Measurements from ENCODE around the gene RBMS3. TPM values are rescaled to one million over a fixed set of nuclear protein-coding genes. Genes with fewer than 3 reads are reported as not detected.
A peak's percentile ranks its signal among the peaks of the same experiment; 100 is the strongest.

The RBMS3 gene
- total RNA-seq, 1 donor from 2014 or later = 0.47 TPM

DNA sequence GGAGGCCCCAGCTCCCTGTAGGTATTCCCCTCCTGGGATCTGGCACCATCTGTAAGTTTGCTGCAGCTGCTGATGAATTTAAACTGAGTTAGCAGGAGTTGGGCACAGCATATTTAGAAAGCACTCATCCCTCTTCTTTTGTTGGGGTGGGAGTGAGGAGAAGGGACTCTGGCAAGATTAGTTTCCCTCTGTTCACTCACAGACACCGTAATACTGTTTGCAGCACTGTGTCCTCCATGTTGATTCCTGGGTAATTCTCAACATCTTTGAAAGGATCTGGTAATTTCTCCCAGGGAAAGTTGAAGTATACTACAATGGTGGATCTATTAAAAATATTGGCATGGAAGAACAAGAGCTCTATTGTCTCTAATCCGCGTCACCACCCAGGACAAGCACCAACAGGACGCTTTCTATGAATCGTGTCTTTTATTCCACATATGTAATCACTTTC is 173.3 kb downstream of the RBMS3 start:
- Histone ChIP-seq H3K27me3 (no peaks in the 10 kb centered on the region), H3K36me3 (no peaks in the 10 kb centered on the region), H3K4me2 (no peak overlapping the region), H3F3A (ENCODE audit: low read depth) (no peaks in the 10 kb centered on the region), H3K27ac (no peak overlapping the region), H3K9ac (no peak overlapping the region), H3K79me2 (ENCODE audit: low read depth) (no peaks in the 10 kb centered on the region), H2AFZ (replicated peaks) (peak overlapping the region; percentile 86), H4K20me1 (ENCODE audit: low read depth) (no peaks in the 10 kb centered on the region), H3K9me3 (ENCODE audit: low read depth) (no peaks in the 10 kb centered on the region), H3K4me3 (no peak overlapping the region), H3K4me1 (peaks cover 5% of the 10 kb centered on the region)
- no peak for DNase-seq (ENCODE audit: low spot score)
- H3K9me3 Mint-ChIP-seq = no peaks in the 10 kb centered on the region
- peaks cover 8% of the 10 kb centered on the region for H3K4me1 Mint-ChIP-seq
- TF ChIP-seq EZH2 (IDR thresholded peaks at IDR 0.05) (no peak), EZH2phosphoT487 (IDR thresholded peaks at IDR 0.05) (no peak)
- TF ChIP-seq, protein P1, sequence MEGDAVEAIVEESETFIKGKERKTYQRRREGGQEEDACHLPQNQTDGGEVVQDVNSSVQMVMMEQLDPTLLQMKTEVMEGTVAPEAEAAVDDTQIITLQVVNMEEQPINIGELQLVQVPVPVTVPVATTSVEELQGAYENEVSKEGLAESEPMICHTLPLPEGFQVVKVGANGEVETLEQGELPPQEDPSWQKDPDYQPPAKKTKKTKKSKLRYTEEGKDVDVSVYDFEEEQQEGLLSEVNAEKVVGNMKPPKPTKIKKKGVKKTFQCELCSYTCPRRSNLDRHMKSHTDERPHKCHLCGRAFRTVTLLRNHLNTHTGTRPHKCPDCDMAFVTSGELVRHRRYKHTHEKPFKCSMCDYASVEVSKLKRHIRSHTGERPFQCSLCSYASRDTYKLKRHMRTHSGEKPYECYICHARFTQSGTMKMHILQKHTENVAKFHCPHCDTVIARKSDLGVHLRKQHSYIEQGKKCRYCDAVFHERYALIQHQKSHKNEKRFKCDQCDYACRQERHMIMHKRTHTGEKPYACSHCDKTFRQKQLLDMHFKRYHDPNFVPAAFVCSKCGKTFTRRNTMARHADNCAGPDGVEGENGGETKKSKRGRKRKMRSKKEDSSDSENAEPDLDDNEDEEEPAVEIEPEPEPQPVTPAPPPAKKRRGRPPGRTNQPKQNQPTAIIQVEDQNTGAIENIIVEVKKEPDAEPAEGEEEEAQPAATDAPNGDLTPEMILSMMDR (IDR thresholded peaks at IDR 0.05) = no peak
- no peak overlapping the region for H3K4me3 Mint-ChIP-seq
- H3K36me3 Mint-ChIP-seq = no peaks in the 10 kb centered on the region
- peaks cover 2% of the 10 kb centered on the region for H3K27me3 Mint-ChIP-seq (ENCODE audit: insufficient read depth, low read depth)
- no peak overlapping the region for H3K27ac Mint-ChIP-seq

DNA sequence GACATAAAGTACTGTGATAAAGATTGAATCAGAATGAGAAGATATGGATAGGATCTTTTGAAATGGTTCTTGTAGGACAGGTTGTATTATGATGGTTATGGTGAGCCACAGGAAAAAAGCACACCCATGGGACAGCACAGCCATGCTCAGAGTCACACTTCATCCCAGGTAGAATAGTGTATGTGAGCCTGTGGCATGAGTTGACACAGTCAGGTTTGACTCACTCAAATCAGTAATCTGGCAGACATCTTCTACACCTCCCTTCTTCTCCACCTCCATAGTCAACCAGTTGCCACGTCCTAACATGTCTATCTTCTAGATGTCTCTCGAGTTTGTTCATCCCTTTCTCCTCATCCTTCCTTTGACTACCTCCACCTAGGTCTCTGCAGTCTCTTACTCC is 176.0 kb downstream of the RBMS3 start:
- Histone ChIP-seq H3K4me3 (no peak overlapping the region), H3K9ac (no peak overlapping the region), H3K36me3 (no peaks in the 10 kb centered on the region), H3K79me2 (ENCODE audit: low read depth) (no peaks in the 10 kb centered on the region), H2AFZ (replicated peaks) (no peak overlapping the region), H3K4me1 (peaks cover 5% of the 10 kb centered on the region), H3K9me3 (ENCODE audit: low read depth) (no peaks in the 10 kb centered on the region), H3K27me3 (no peaks in the 10 kb centered on the region), H3K27ac (no peak overlapping the region), H3K4me2 (no peak overlapping the region), H3F3A (ENCODE audit: low read depth) (no peaks in the 10 kb centered on the region), H4K20me1 (ENCODE audit: low read depth) (no peaks in the 10 kb centered on the region)
- TF ChIP-seq EZH2 (IDR thresholded peaks at IDR 0.05) = no peak
- TF ChIP-seq, protein P1 (IDR thresholded peaks at IDR 0.05) = no peak
- TF ChIP-seq EZH2phosphoT487 (IDR thresholded peaks at IDR 0.05) = no peak
- H3K4me3 Mint-ChIP-seq = no peak overlapping the region
- no peak for DNase-seq (ENCODE audit: low spot score)
- peaks cover 2% of the 10 kb centered on the region for H3K27me3 Mint-ChIP-seq (ENCODE audit: insufficient read depth, low read depth)
- no peak overlapping the region for H3K27ac Mint-ChIP-seq
- H3K4me1 Mint-ChIP-seq = peaks cover 8% of the 10 kb centered on the region
- no peaks in the 10 kb centered on the region for H3K36me3 Mint-ChIP-seq
- no peaks in the 10 kb centered on the region for H3K9me3 Mint-ChIP-seq

DNA sequence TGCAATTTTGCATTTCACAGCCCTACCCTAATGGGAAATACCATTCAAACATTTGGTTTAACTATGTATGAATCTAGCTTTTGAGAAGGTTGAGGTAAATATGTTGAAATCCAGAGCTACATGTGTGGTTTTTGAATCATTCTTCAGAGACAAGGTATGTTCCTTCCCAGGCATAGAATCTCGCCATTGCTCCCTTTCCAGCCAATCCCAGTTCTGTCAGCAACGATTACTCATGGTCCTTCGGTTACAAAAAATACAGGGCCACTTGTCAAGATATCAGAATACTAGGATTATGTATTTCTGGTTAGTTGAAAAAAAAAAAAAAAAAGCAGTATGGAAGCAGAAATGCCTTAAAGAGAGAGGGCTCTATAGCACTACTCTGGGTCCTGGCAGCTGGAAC is 182.4 kb downstream of the RBMS3 start:
- no peak for TF ChIP-seq EZH2phosphoT487 (IDR thresholded peaks at IDR 0.05)
- TF ChIP-seq EZH2 (IDR thresholded peaks at IDR 0.05) = no peak
- TF ChIP-seq, protein P1 (IDR thresholded peaks at IDR 0.05) = no peak
- Histone ChIP-seq H3K36me3 (no peaks in the 10 kb centered on the region), H3K4me3 (no peak overlapping the region), H4K20me1 (ENCODE audit: low read depth) (no peaks in the 10 kb centered on the region), H3K4me2 (no peak overlapping the region), H3K79me2 (ENCODE audit: low read depth) (no peaks in the 10 kb centered on the region), H3K9ac (no peak overlapping the region), H2AFZ (replicated peaks) (no peak overlapping the region), H3K27ac (no peak overlapping the region), H3F3A (ENCODE audit: low read depth) (no peaks in the 10 kb centered on the region), H3K27me3 (no peaks in the 10 kb centered on the region), H3K4me1 (no peaks in the 10 kb centered on the region), H3K9me3 (ENCODE audit: low read depth) (no peaks in the 10 kb centered on the region)
- Mint-ChIP-seq H3K27me3 (ENCODE audit: insufficient read depth, low read depth) (peaks cover 2% of the 10 kb centered on the region), H3K27ac (no peak overlapping the region), H3K4me3 (no peak overlapping the region), H3K36me3 (no peaks in the 10 kb centered on the region), H3K4me1 (peaks cover 8% of the 10 kb centered on the region), H3K9me3 (no peaks in the 10 kb centered on the region)
- no peak for DNase-seq (ENCODE audit: low spot score)
